Measurements from ENCODE around the gene SLC30A2. TPM values are rescaled to one million over a fixed set of nuclear protein-coding genes. Genes with fewer than 3 reads are reported as not detected.

SLC30A2 gene
- total RNA-seq, 3 donors from 2014 or later = 0.12 to 0.14 (median 0.13) TPM

DNA sequence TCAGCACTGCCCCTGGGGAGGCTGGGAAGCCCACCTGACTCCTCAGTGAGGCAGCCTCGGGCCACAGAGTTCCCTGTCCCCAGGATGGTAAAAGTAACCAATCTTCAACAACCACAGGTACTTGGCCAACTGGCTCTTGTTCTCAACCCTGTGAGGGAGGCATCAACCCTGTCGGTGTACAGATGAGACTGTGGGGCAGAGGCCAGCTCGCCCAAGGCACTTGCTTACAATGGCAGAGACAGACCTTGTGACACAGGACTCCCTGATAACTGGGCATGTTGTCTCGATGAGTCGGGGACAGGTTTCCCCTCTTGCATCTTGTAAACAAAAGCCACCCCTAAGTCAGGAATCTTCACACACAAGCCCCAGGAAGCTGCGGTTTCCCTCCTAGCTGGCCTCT, 8.0 kb downstream of the SLC30A2 start:
- TF ChIP-seq CTCF (IDR thresholded peaks at IDR 0.05) = no peak
- ATAC-seq = no peak
- Histone ChIP-seq H3K4me1 (ENCODE audit: low read depth) (peaks cover 9% of the 10 kb centered on the region), H3K9me3 (no peaks in the 10 kb centered on the region), H3K4me3 (no peak overlapping the region), H3K36me3 (ENCODE audit: low read depth) (no peaks in the 10 kb centered on the region)
- intact Hi-C loops (cut with DNase I, micrococcal nuclease) = loop anchor here in 1 of 2 donors (10.0 kb wide), 1 partner anchor 107 kb away; no protein-coding TSS in a partner anchor
- no peak for DNase-seq

DNA sequence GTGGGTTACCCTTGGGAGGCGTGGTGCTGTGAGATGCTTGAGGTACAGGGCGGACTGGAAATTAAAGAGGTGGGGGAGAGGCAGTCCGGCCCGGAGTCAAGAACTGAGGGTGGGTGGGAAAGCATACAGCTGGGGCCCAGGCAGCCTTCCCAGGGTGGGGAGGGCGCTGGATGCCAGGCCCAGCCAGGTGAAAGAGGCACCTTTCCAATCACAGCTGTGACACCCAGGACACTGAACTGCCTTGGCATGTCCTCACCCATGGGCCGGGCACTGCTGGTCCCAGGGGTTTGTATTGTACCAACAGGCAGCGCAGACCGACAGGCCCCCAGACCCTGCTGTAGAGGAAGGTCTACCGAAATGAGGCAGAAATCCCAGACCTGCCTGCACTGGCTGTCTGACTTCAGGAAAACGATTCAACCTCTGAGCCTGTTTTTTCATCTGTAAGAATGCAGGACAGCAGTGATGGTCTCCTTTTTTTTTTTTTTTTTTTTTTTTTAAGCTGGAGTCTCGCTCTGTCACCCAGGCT, 9.1 kb downstream of the SLC30A2 start:
- DNase-seq = no peak
- Histone ChIP-seq H3K4me1 (ENCODE audit: low read depth) (peaks cover 9% of the 10 kb centered on the region), H3K4me3 (no peak overlapping the region), H3K36me3 (ENCODE audit: low read depth) (no peaks in the 10 kb centered on the region), H3K9me3 (no peaks in the 10 kb centered on the region)
- no peak for ATAC-seq
- intact Hi-C loops (cut with DNase I, micrococcal nuclease) = loop anchor here in 1 of 2 donors (10.0 kb wide), 1 partner anchor 108 kb away; no protein-coding TSS in a partner anchor
- TF ChIP-seq CTCF (IDR thresholded peaks at IDR 0.05) = no peak

- peak; percentile 100 for TF ChIP-seq CTCF (IDR thresholded peaks at IDR 0.05)
- Histone ChIP-seq H3K4me3 (peak overlapping the region; percentile 44), H3K9me3 (no peaks in the 10 kb centered on the region), H3K4me1 (ENCODE audit: low read depth) (peaks cover 9% of the 10 kb centered on the region), H3K36me3 (ENCODE audit: low read depth) (no peaks in the 10 kb centered on the region)
- DNase-seq (peak; percentile 82 to 91 (median 90)), ATAC-seq (peak; percentile 95)
- intact Hi-C loops (cut with DNase I, micrococcal nuclease) = loop anchor here in 1 of 2 donors (10.0 kb wide), 1 partner anchor 109 kb away; no protein-coding TSS in a partner anchor
These were observed 9.8 kb downstream of the SLC30A2 start for GRCh38 chr1:26035959-26036755.

DNA sequence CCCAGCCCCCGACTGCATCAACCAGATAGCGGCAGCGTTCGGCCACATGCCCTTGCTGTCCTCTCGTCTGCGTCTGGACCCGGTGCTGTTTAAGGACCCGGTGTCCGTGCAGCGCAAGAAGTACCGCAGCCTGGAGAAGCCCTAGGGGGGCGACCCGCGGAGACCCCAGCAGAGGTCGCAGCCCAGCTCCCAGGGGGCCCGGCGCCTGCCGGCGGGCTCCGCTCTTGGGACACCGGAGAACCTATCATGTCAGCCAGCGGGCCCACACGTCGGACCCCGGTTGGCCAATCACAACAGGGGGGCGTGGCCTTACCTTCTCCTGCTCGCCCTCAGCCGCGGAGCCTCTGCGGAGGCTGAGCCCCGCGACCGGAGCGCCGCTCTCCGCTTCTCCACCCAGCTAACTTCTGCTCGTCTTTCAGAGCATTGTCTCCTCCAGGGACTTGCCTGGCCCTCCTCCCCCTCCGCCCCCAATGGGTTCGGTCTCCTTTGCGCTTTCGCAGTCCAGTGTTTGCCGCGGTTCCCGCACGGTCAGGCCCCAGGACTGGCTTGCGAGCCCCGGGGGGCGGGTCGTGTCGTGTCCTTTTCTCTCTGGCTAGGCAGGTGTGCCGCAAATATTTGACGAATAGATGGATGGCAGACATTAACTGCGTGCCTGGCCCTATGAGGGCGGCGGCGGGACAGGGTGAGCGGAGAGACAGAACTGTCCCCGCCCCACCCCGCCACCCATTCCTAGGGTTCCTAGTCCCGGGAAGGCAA, 10.5 kb downstream of the SLC30A2 start:
- peak; percentile 97 for ATAC-seq
- intact Hi-C loops (cut with DNase I, micrococcal nuclease) = loop anchor here in 1 of 2 donors (10.0 kb wide), 1 partner anchor 109 kb away; no protein-coding TSS in a partner anchor

More for the DNA sequence above, 10.5 kb downstream of the SLC30A2 start:
- peaks cover 9% of the 10 kb centered on the region for H3K4me1 ChIP-seq (ENCODE audit: low read depth)
- no peaks in the 10 kb centered on the region for H3K36me3 ChIP-seq (ENCODE audit: low read depth)
- DNase-seq = peak; percentile 92 to 98 (median 96)
- no peaks in the 10 kb centered on the region for H3K9me3 ChIP-seq
- H3K4me3 ChIP-seq = peak overlapping the region; percentile 44
- TF ChIP-seq CTCF (IDR thresholded peaks at IDR 0.05) = no peak

All from mucosa of descending colon (tissue), 3 donors.